Measurements from ENCODE around the gene KDM5A. TPM values are rescaled to one million over a fixed set of nuclear protein-coding genes. Genes with fewer than 3 reads are reported as not detected.

The KDM5A gene
- total RNA-seq, 2 donors from 2014 or later: 19.3 to 20.9 TPM

GRCh38 chr12:295132-295531, 94.0 kb downstream of the KDM5A start:
- H3K27me3 ChIP-seq: no peaks in the 10 kb centered on the region
- DNase-seq (ENCODE audit: low spot score): no peak
- H3K9me3 ChIP-seq: peaks cover 0 to 9% of the 10 kb centered on the region in 2 donors
- TF ChIP-seq, protein P1, sequence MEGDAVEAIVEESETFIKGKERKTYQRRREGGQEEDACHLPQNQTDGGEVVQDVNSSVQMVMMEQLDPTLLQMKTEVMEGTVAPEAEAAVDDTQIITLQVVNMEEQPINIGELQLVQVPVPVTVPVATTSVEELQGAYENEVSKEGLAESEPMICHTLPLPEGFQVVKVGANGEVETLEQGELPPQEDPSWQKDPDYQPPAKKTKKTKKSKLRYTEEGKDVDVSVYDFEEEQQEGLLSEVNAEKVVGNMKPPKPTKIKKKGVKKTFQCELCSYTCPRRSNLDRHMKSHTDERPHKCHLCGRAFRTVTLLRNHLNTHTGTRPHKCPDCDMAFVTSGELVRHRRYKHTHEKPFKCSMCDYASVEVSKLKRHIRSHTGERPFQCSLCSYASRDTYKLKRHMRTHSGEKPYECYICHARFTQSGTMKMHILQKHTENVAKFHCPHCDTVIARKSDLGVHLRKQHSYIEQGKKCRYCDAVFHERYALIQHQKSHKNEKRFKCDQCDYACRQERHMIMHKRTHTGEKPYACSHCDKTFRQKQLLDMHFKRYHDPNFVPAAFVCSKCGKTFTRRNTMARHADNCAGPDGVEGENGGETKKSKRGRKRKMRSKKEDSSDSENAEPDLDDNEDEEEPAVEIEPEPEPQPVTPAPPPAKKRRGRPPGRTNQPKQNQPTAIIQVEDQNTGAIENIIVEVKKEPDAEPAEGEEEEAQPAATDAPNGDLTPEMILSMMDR (IDR thresholded peaks at IDR 0.05): no peak
- H3K36me3 ChIP-seq: peaks cover 55% of the 10 kb centered on the region
- H3K27ac ChIP-seq: no peak overlapping the region
- no peak overlapping the region for H3K4me3 ChIP-seq
- H3K4me1 ChIP-seq: no peaks in the 10 kb centered on the region

GRCh38 chr12:293199-293598, 95.9 kb downstream of the KDM5A start:
- TF ChIP-seq, protein P1 (IDR thresholded peaks at IDR 0.05): no peak
- no peak for DNase-seq (ENCODE audit: low spot score)
- peaks cover 55% of the 10 kb centered on the region for H3K36me3 ChIP-seq

GRCh38 chr12:292186-292585, 96.9 kb downstream of the KDM5A start:
- Histone ChIP-seq H3K27me3 (no peaks in the 10 kb centered on the region), H3K27ac (no peak overlapping the region), H3K9me3 (no peaks in the 10 kb centered on the region), H3K36me3 (peaks cover 53% of the 10 kb centered on the region), H3K4me1 (peaks cover 0 to 8% of the 10 kb centered on the region in 2 donors), H3K4me3 (no peak overlapping the region)
- DNase-seq (ENCODE audit: low spot score): no peak
- TF ChIP-seq, protein P1 (IDR thresholded peaks at IDR 0.05): no peak

More at GRCh38 chr12:293199-293598, 95.9 kb downstream of the KDM5A start:
- Histone ChIP-seq H3K4me3 (no peak overlapping the region), H3K9me3 (no peaks in the 10 kb centered on the region), H3K27ac (no peak overlapping the region), H3K4me1 (peaks cover 0 to 8% of the 10 kb centered on the region in 2 donors), H3K27me3 (no peaks in the 10 kb centered on the region)

- Histone ChIP-seq H3K36me3 (peaks cover 44% of the 10 kb centered on the region), H3K4me3 (no peak overlapping the region), H3K27ac (no peak overlapping the region), H3K27me3 (no peaks in the 10 kb centered on the region), H3K4me1 (peaks cover 0 to 8% of the 10 kb centered on the region in 2 donors), H3K9me3 (no peaks in the 10 kb centered on the region)
- DNase-seq (ENCODE audit: low spot score): no peak
- TF ChIP-seq, protein P1 (IDR thresholded peaks at IDR 0.05): no peak
Measured at GRCh38 chr12:291153-291723, 97.9 kb downstream of the KDM5A start.

DNA sequence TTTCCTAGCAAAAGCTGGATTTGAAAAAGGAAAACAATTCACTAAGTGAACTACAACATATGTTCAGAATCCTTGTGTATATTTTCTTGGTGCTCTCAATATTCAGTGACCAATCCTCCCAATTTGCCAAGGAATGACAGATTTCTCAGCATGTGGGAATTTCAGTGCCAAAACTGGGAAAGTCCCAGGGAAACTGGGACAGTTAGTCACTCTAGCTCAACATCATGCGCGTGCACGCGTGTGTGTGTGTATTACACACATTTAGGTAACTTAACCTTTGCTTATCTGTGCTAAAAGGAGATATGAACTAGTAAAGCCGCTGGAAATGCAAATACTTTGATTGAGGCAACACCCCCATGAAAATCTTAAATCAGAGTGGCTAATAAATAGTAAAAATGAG, 100.4 kb downstream of the KDM5A start:
- Histone ChIP-seq H3K36me3 (peaks cover 42% of the 10 kb centered on the region), H3K9me3 (no peaks in the 10 kb centered on the region), H3K4me3 (no peak overlapping the region), H3K4me1 (peaks cover 0 to 8% of the 10 kb centered on the region in 2 donors), H3K27me3 (no peaks in the 10 kb centered on the region), H3K27ac (no peak overlapping the region)
- no peak for DNase-seq (ENCODE audit: low spot score)
- TF ChIP-seq, protein P1 (IDR thresholded peaks at IDR 0.05): no peak
